T1000 (cell line): ENCODE measurements around the gene CHIT1.

ENCODE experiments used
- DNase-seq: peaks from one replicate; lab custom pipeline; 2025; ENCODE audit warnings: mixed read lengths; lab: John Stamatoyannopoulos, UW

The CHIT1 gene

DNA sequence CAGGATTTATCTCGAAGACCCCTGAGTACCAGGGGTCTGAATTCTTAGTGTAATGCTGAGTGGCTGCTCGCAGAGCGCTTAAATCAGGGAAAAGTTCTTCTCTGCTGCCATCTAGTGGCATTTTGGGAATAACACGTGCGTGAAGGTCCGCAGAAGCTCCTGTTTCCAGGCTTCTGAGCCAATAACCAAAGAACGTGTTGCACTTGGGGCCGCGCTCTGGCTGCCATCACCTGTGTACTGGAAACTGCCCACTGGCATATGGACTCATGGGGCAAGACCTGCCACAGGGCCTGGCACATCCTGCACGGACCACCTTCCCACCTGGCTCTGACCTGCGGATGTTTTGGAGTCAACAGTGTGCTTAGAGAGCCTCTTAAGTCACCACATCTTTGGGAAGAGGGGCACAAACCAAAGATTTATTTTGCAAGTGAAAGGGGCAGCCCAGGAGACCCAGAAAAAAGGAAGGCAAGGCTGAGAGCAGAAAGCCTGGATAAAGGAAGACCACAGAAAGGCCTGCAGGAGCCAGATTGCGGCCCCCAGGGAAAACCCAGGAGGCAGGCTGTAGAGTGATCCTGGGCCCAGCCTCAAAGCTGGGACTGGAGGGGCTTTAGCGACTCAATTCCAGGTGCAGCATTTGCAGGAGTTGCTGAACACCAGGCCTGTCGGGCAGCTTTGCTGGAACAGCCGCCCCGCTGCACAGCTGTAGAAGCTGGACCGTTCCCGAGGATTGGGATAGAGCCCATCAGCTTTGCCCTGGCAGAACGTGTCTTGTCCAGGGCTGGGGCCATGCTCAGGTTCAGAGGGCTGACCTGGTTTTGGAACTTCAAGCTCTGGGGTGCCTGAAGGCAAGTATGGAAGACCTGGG lies 13.0 kb downstream of the CHIT1 start:
- peak; percentile 15 for DNase-seq

DNA sequence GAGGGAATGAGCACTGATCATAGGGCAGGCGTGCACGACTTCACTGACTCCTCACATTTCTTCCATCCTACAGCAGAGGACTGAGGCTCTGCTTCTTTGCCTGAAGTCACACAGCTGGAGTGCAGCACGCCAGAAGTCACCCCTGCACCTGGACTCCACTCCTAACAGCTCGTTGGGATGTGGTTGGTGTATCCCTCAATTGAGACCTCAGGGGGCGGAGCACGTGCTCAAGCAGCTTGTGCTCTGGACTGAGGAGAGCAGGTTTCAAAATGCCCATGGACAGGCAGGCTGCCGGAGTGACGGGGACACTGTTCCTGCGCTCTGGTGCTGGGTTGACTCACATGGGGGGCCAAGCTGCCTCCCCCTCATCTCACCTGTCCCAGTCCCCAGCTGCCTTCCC lies 13.9 kb downstream of the CHIT1 start:
- DNase-seq = no peak

- no peak for DNase-seq
Observed at GRCh38 chr1:203214871-203215270, 14.6 kb downstream of the CHIT1 start.

- no peak for DNase-seq
Observed at GRCh38 chr1:203213126-203213525, 16.3 kb downstream of the CHIT1 start.

GRCh38 chr1:203211812-203212211 lies 17.7 kb downstream of the CHIT1 start:
- DNase-seq = no peak

DNA sequence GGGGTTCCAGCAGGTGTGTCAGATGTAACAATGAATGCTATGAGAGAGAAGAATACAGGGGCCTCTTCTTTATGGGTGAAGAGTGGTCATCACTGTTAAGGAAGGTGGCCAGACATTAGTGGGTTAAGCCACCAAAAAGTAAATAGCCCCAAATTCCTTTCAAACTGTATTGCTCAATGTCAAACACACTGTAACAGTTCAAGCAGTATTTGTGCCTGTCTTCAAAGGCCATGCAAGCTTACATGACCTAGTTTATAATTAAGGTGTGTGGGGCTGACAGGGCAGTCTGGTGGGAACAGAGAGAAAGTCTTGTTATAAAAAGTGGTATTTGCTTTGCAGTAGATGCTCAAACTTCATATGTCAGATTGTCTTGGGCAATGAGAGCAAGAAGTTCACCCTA lies 18.5 kb downstream of the CHIT1 start:
- no peak for DNase-seq

- no peak for DNase-seq
Observed at GRCh38 chr1:203210350-203210749, 19.1 kb downstream of the CHIT1 start.

GRCh38 chr1:203208181-203208580 lies 21.3 kb downstream of the CHIT1 start:
- DNase-seq = no peak

DNA sequence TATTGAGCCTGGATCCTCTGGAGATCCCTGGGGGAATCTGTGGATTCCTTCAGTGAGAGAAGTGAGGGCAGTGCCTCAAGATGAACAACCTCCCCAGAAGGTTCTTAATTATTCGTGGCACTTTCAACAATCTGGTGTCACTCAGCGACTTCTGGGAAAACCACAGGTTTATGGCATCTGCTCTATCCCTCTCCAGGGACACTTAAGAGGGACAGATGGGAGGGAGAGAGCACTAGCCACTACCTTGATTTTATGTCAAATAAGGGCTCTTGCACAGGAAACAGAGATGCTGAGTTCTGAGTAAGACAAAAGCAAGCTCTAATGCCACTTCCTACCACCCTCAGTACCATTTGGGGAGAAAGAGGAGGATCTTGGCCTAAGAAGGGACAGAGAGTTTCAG lies 21.7 kb downstream of the CHIT1 start:
- DNase-seq = no peak

- no peak for DNase-seq
Observed at GRCh38 chr1:203206129-203206687, 23.3 kb downstream of the CHIT1 start.

DNA sequence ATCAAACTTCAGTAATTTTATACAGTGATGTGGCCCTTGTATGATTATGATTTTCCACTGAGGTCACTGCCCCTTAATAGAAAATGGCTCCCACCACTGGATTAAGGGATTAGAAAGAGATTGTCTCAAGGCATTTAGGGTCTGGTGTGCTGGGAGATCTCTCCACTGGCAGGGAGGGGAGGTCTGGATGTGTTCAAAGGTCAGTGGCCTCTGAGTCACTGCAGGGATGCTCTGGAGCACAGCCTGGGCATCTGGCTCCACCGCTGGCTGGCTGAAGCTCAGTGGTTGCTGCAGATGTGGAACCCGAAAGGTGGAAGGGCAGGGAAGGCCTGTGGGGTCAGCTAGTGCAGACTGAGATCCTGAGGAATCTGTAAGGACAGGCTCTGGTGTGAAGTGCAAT lies 24.7 kb downstream of the CHIT1 start:
- DNase-seq = no peak

GRCh38 chr1:203202431-203203245 lies 26.8 kb downstream of the CHIT1 start:
- no peak for DNase-seq

DNA sequence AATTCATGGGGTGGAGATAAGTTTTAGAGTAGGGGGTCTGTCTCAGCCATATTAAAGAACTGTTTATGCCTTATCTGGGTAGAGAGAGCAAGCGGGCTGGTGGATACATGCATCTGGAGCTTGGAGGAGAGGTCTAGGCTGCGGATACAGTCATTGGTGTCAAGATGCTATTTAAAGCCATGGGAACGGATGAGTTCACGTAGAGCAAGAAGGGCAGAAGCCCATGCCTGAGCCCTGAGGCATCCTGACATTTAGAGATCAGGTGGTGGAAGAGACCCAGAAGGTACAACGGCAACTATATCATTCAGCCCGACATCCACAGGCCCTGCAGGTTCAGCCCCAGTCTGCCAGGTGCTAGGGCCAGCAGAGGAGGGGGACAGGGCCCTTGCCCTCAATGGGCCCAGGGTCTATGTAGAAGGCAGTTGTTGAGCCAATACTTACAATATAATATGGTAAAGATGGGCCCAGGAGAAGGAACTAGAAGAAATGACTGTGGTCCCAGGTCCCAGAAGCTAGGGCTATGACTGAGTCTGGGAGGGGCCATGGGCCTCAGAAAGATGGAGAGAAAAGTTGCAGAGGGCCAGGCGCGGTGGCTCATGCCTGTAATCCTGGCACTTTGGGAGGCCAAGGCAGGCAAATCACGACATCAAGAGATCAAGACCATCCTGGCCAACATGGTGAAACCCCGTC lies 27.8 kb downstream of the CHIT1 start:
- DNase-seq = no peak

- no peak for DNase-seq
Observed at GRCh38 chr1:203200916-203201315, 28.6 kb downstream of the CHIT1 start.

- DNase-seq = no peak
Observed at GRCh38 chr1:203199816-203200571, 29.5 kb downstream of the CHIT1 start.

DNA sequence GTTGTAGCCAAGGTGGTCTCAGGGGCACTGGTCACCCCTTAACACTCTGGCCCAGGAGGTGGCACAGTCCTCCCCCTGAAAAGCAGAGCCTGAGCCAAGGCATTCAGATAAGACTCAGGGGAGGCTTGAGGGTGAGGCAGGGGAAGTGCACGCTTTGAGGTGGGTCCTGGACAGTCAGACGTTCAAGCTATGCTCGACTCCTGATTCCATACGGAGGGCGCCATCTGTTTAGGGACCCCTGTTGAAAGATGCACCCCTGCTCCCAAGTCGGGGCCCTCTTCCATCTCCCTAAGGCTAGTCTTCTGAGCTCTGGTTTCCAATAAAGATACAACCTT lies 30.0 kb downstream of the CHIT1 start:
- DNase-seq = no peak

DNA sequence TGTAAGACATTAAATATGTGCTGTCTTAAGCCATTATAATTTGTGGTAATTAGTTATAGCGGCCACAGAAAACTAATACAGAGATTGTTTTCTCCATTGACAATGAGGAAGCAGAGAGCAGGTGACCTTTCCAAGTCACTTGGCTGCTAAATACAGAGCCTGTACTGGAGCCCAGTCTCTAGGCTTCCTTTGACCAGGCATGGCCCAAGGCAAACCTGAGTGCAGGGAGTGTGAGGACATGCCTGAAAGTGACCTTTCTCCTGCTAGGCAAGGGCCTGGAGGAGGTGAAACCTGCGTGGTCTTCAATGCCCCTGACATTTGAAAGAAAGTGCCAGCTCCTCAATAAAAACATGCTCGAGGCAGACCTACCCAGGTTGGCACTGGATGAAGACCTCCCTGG lies 30.5 kb downstream of the CHIT1 start:
- no peak for DNase-seq

DNA sequence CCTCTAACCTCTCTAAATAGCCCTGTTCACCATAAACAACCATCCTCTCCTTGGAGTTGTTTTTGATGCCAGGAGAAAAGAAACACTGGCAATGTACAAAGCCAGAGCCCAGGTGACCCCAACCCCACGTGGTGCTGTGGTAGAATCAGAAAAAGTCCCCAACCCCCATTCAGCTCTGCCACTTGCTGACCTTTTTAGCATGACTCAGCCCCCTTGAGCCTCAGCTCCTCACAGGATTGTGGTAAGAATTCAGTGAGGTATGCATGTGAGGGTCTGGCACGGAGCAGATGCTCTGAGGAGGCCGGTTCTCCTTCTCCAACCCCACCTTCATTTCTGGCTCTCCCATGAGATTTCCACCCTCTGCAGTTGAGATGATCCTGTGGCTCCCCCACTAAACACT lies 31.8 kb downstream of the CHIT1 start:
- DNase-seq = no peak

DNA sequence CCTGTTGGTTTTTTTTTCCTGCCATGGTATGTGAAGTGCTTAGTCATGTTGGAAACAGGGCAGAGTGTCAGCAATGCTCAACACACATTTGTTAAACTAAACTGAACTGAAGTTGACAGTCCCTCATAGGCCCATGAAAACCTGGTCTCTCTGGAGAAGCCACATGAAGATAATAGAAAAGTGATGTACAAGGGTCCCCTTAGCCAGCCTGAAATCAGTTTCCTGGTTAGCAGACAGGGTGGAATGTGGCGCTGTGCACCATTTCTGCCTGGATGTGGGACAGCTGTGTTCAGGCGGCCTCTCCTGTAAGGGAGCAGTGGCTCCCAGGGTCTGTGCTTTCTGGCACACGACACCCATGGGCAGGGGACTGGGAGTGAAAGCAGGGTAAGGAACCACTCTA lies 33.1 kb downstream of the CHIT1 start:
- DNase-seq = no peak

DNA sequence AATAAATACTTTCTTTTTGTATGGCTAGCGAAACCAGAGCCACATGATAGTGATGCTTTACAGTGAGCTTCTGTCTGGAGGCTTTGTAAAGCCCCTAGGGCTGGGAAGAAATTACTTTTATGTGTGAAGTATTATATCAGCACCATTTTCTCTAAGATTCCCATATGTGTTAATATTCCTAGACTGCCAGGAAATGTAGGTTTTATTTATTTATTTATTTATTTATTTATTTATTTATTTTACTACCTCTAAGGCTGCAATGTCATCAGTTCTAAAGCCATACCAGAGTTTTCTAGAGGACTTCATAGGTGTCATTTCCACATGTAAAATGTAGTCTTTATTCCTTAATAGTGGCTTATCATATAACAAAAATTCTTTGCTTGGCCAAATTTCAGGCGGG lies 38.5 kb downstream of the CHIT1 start:
- no peak for DNase-seq

DNA sequence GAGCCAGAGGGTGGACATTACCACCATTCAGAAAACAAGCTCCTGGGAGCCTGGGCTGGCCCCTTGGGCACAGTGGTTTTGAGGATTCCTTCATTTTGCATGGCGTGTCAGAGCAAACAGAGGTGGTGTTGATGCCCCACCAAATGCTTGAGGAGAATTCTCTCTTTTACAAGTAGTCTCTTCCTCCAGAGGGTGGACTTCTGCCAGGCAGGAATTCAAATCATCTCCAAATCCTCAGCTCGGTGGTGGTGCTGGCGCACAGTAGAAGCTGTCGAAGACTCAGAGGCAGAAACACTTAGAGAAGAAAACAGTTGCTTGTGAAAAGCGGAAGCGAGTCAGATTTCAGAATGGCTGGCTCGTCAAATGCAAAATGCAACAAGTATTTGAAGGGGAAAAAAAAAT lies 39.5 kb downstream of the CHIT1 start:
- DNase-seq = no peak
